Panc1 (cell line): ENCODE results near the gene CACNB1. TPM values are rescaled to one million over a fixed set of nuclear protein-coding genes. Genes with fewer than 3 reads are reported as not detected.

Source experiments
- ATAC-seq: fragments of 200-7000 bp; cut with Tn5 transposase; 2 replicates; pipeline ENCODE4 v1.9.1; 2020; ENCODE audit warnings: mild to moderate bottlenecking, moderate library complexity
- BruUV-seq: library from RNA; stranded (reverse); fragments of 400-500 nt; replicated peaks from 2 replicates; lab custom pipeline; 2021; lab: Mats Ljungman, UMichigan
- CTCF ChIA-PET: fragments of 300-600 bp; sonication (Branson Sonifier 250); formaldehyde crosslinking; loops from one replicate; lab custom pipeline; 2022; ENCODE audit warnings: antibody characterized with exemption; lab: Charles Lee
- POLR2A ChIA-PET: fragments of 300-600 bp; sonication (Branson Sonifier 250); formaldehyde crosslinking; loops from one replicate; lab custom pipeline; 2022; ENCODE audit warnings: antibody characterized with exemption; lab: Charles Lee
- DNase-seq: peaks from one replicate; pipeline ENCODE4 v3.0.0-alpha.2; 2010; ENCODE audit warnings: low read depth, low spot score
- H3K27ac ChIP-seq: 2 replicates; pipeline ENCODE4 v1.5.1; 2011; ENCODE audit warnings: mild to moderate bottlenecking, low read length, inconsistent platforms
- H3K27me3 ChIP-seq: fragments of 200-500 bp; sonication (Bioruptor generic); 2 replicates; pipeline ENCODE4 v1.6.0; 2014; ENCODE audit warnings: low read length, inconsistent platforms; ENCODE audit not compliant: control insufficient read depth, insufficient read depth
- H3K36me3 ChIP-seq: fragments of 200-500 bp; sonication (Bioruptor generic); 2 replicates; pipeline ENCODE4 v1.5.1; 2014; ENCODE audit warnings: inconsistent platforms, mild to moderate bottlenecking, low read length, moderate library complexity; ENCODE audit not compliant: control insufficient read depth, insufficient read depth
- H3K4me1 ChIP-seq: 2 replicates; pipeline ENCODE4 v1.5.1; 2011; ENCODE audit warnings: inconsistent platforms, mild to moderate bottlenecking, low read length, moderate library complexity; ENCODE audit not compliant: control insufficient read depth, insufficient read depth
- H3K4me3 ChIP-seq, 2 experiments: 2 replicates each; pipeline ENCODE4 v1.5.1; 2011 to 2012; ENCODE audit warnings: low read depth in 2 of 2, low read length in 2 of 2, mild to moderate bottlenecking in 2 of 2, inconsistent platforms in 1 of 2, moderate library complexity in 1 of 2
- H3K9me3 ChIP-seq: fragments of 200-500 bp; sonication (Bioruptor generic); 2 replicates; pipeline ENCODE4 v1.5.1; 2014; ENCODE audit warnings: low read depth, mild to moderate bottlenecking, inconsistent platforms, low read length, moderate library complexity; ENCODE audit not compliant: control insufficient read depth, insufficient read depth
- POLR2AphosphoS5 ChIP-seq: IDR thresholded peaks from 2 replicates; pipeline ENCODE4 v1.6.1; 2012; ENCODE audit warnings: mild to moderate bottlenecking, low read depth, low read length, moderate library complexity
- SIN3A ChIP-seq: IDR thresholded peaks from 2 replicates; pipeline ENCODE4 v1.6.1; 2012; ENCODE audit warnings: low read depth, mild to moderate bottlenecking, low read length, moderate library complexity, borderline replicate concordance; ENCODE audit not compliant: insufficient read depth
- TCF7L2 ChIP-seq: IDR thresholded peaks from 2 replicates; pipeline ENCODE4 v1.6.1; 2011; ENCODE audit warnings: mild to moderate bottlenecking, low read depth, low read length, inconsistent platforms
- in situ Hi-C: cut with HindIII; loops from 2 replicates; pipeline ENCODE4 v1.10.0; 2016; ENCODE audit warnings: low sequenced_read_pairs, low pct_unique_long_range_greater_than_20kb
- intact Hi-C: fragments of 100-400 bp; cut with micrococcal nuclease; formaldehyde crosslinking; loops from one replicate; pipeline ENCODE4 v1.10.0; 2022; ENCODE audit not compliant: unreplicated experiment
- total RNA-seq: library from RNA; stranded (reverse); gene quantifications from one replicate; pipeline ENCODE4 v1.2.1, GENCODE V29; 2021; ENCODE audit not compliant: unreplicated experiment
- TF ChIP-seq, protein P1 (sequence below), 2 experiments: IDR thresholded peaks; 2 replicates each; pipeline ENCODE4 v1.6.1; 2011 to 2012; ENCODE audit warnings: low read depth in 2 of 2, control low read depth in 1 of 2, low read length in 1 of 2, mild to moderate bottlenecking in 1 of 2, moderate library complexity in 1 of 2; ENCODE audit not compliant: insufficient read depth in 1 of 2
- TF ChIP-seq, protein P2 (sequence below): fragments of 450-650 bp; IDR thresholded peaks from 2 replicates; pipeline ENCODE4 v1.5.1; 2017; ENCODE audit warnings: mild to moderate bottlenecking

The CACNB1 gene
- total RNA-seq, 1 experiment from 2014 or later, result 14.9 TPM

DNA sequence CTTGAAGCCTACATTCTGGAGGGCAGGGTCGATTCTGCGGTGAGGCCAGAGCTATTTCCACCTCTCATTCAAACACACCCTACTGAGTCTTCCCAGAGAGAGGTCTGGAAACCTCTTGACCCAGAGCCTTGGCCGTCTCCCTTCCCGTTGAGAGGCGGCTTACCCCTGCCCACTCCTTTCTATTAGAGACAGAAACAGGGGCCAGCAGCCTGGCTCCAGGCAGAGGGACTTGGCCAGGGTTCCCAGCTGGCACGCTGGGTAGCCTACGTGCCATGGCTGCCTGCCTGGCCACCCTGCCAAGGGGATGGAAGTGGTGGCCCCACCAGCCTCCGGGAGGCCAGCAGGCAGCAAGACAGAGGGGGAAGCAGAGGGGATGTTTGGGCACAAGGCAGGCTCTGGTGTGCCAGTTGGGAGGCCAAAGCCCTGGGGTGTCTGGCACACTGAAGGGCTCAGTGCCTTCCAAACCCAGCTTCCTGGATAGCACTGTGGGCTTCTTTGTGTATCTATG lies 22.2 kb upstream of the CACNB1 start:
- Histone ChIP-seq H3K27ac (no peak overlapping the region), H3K9me3 (no peaks in the 10 kb centered on the region), H3K4me1 (no peaks in the 10 kb centered on the region), H3K27me3 (no peaks in the 10 kb centered on the region), H3K36me3 (no peaks in the 10 kb centered on the region), H3K4me3 (no peak overlapping the region)
- intact Hi-C loops, result no loop called here
- POLR2A ChIA-PET, result interaction anchor here (0.6 kb wide), 1 partner anchor 9 kb away, joined by 6 read pairs; no protein-coding TSS in a partner anchor
- no TSS peak for BruUV-seq
- in situ Hi-C loops, result no loop called here
- TF ChIP-seq TCF7L2, result no peak
- TF ChIP-seq, protein P1, sequence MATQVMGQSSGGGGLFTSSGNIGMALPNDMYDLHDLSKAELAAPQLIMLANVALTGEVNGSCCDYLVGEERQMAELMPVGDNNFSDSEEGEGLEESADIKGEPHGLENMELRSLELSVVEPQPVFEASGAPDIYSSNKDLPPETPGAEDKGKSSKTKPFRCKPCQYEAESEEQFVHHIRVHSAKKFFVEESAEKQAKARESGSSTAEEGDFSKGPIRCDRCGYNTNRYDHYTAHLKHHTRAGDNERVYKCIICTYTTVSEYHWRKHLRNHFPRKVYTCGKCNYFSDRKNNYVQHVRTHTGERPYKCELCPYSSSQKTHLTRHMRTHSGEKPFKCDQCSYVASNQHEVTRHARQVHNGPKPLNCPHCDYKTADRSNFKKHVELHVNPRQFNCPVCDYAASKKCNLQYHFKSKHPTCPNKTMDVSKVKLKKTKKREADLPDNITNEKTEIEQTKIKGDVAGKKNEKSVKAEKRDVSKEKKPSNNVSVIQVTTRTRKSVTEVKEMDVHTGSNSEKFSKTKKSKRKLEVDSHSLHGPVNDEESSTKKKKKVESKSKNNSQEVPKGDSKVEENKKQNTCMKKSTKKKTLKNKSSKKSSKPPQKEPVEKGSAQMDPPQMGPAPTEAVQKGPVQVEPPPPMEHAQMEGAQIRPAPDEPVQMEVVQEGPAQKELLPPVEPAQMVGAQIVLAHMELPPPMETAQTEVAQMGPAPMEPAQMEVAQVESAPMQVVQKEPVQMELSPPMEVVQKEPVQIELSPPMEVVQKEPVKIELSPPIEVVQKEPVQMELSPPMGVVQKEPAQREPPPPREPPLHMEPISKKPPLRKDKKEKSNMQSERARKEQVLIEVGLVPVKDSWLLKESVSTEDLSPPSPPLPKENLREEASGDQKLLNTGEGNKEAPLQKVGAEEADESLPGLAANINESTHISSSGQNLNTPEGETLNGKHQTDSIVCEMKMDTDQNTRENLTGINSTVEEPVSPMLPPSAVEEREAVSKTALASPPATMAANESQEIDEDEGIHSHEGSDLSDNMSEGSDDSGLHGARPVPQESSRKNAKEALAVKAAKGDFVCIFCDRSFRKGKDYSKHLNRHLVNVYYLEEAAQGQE (IDR thresholded peaks at IDR 0.05; ENCODE audit: insufficient read depth in 1 of 2, low read depth in 2 of 2, low read length in 1 of 2), result no peak
- no peak for TF ChIP-seq SIN3A
- ATAC-seq (no peak), DNase-seq (no peak)
- CTCF ChIA-PET, result interaction anchor here (0.8 kb wide), 1 partner anchor 15 kb away, joined by 8 read pairs; no protein-coding TSS in a partner anchor

DNA sequence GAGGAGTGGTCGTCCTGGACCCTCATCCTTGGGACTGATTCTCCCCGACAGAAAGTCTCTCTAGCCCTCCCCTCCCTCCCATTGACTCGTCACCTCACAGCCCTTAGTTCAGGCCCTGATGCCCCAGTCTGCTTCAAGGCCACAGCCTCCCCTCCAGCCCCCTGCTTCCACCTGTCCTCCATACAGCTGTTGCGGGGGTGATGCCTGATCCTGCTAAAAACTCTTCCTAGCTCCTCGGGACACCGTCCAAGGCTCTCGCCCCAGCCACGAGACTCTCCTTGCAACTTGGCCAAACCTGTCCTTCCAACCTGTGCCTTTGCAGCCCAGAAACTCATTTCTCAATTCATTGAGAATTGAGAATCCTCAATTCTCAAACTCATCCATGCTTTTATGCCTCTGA lies 21.4 kb upstream of the CACNB1 start:
- Histone ChIP-seq H3K27me3 (no peaks in the 10 kb centered on the region), H3K4me3 (no peak overlapping the region), H3K27ac (no peak overlapping the region), H3K4me1 (no peaks in the 10 kb centered on the region), H3K9me3 (no peaks in the 10 kb centered on the region), H3K36me3 (no peaks in the 10 kb centered on the region)
- ChIA-PET CTCF (interaction anchor here (0.8 to 1.5 kb wide), 2 partner anchors 14 to 16 kb away, joined by 8 to 9 read pairs; no protein-coding TSS in a partner anchor), POLR2A (no interaction called here)
- TF ChIP-seq SIN3A (no peak), POLR2AphosphoS5 (no peak), TCF7L2 (no peak)
- TF ChIP-seq, protein P2, sequence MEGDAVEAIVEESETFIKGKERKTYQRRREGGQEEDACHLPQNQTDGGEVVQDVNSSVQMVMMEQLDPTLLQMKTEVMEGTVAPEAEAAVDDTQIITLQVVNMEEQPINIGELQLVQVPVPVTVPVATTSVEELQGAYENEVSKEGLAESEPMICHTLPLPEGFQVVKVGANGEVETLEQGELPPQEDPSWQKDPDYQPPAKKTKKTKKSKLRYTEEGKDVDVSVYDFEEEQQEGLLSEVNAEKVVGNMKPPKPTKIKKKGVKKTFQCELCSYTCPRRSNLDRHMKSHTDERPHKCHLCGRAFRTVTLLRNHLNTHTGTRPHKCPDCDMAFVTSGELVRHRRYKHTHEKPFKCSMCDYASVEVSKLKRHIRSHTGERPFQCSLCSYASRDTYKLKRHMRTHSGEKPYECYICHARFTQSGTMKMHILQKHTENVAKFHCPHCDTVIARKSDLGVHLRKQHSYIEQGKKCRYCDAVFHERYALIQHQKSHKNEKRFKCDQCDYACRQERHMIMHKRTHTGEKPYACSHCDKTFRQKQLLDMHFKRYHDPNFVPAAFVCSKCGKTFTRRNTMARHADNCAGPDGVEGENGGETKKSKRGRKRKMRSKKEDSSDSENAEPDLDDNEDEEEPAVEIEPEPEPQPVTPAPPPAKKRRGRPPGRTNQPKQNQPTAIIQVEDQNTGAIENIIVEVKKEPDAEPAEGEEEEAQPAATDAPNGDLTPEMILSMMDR, result no peak
- TF ChIP-seq, protein P1 (IDR thresholded peaks at IDR 0.05; ENCODE audit: insufficient read depth in 1 of 2, low read depth in 2 of 2, low read length in 1 of 2), result no peak
- in situ Hi-C loops, result no loop called here
- intact Hi-C loops, result no loop called here
- no peak for ATAC-seq
- DNase-seq, result no peak
- BruUV-seq, result no TSS peak
